Mesodermal cell (in vitro differentiated cells): ENCODE measurements around the gene NRG4. TPM values are rescaled to one million over a fixed set of nuclear protein-coding genes. Genes with fewer than 3 reads are reported as not detected.
"Not testable (repeated sequence)": the region's sequence is repeated elsewhere in the genome, so short reads cannot be mapped to it uniquely, and the experiment has no call there.

Source experiments
- H3K27ac ChIP-seq: 2 replicates; pipeline ENCODE4 v1.7.0; 2013; ENCODE audit warnings: mild to moderate bottlenecking, low read depth, low read length, moderate library complexity; ENCODE audit not compliant: severe bottlenecking
- H3K36me3 ChIP-seq: 2 replicates; pipeline ENCODE4 v1.7.1; 2013; ENCODE audit warnings: mild to moderate bottlenecking, low read length, moderate library complexity; ENCODE audit not compliant: control insufficient read depth, insufficient read depth
- H3K4me1 ChIP-seq: one replicate; pipeline ENCODE4 v1.7.1; 2013; ENCODE audit warnings: mild to moderate bottlenecking, low read length; ENCODE audit not compliant: insufficient read depth, control insufficient read depth, poor library complexity, severe bottlenecking
- H3K4me3 ChIP-seq: 2 replicates; pipeline ENCODE4 v1.7.0; 2013; ENCODE audit warnings: low read length, control low read depth, mild to moderate bottlenecking; ENCODE audit not compliant: insufficient read depth, poor library complexity, severe bottlenecking; ENCODE audit errors: extremely low read depth
- H3K9me3 ChIP-seq: 2 replicates; pipeline ENCODE4 v1.7.1; 2013; ENCODE audit warnings: mild to moderate bottlenecking, low read length, moderate library complexity; ENCODE audit not compliant: control insufficient read depth
- WGBS, 2 experiments: methylation state at CpG; one replicate each; pipeline ENCODE4 v1.1.5; 2013; ENCODE audit warnings: missing lambda C conversion rate in 2 of 2; ENCODE audit not compliant: insufficient coverage in 2 of 2; 5-methylcytosine and 5-hydroxymethylcytosine counted together
- polyA plus RNA-seq, 2 experiments: library from polyadenylated mRNA; stranded (reverse); fragments of 50-300 nt; gene quantifications; one replicate each; pipeline ENCODE4 v1.2.3, GENCODE V29; 2013

NRG4 gene
- 0.11 TPM for polyA plus RNA-seq (2013, experiment 1 of 2)
- not detected for polyA plus RNA-seq (2013, experiment 2 of 2)

GRCh38 chr15:76011627-76012551 lies at the start of gene NRG4:
TSS of gene NRG4 (minus strand) at chr15:76012424. CDS start at chr15:76011230, 1,194 bp downstream.
- H3K9me3 ChIP-seq = no peaks in the 10 kb centered on the region
- 84 to 86% methylated on average over 6 to 8 of the region's 13 CpGs for WGBS, 2 experiments
- no peak within 1 kb of the TSS for H3K27ac ChIP-seq
- H3K4me1 ChIP-seq = no peaks in the 10 kb centered on the region
- H3K4me3 ChIP-seq = no peak within 1 kb of the TSS
- H3K36me3 ChIP-seq = no peaks in the 10 kb centered on the region

- H3K36me3 ChIP-seq = no peaks in the 10 kb centered on the region
- no peak overlapping the region for H3K4me3 ChIP-seq
- peaks cover 7% of the 10 kb centered on the region for H3K4me1 ChIP-seq
- H3K9me3 ChIP-seq = no peaks in the 10 kb centered on the region
- no peak overlapping the region for H3K27ac ChIP-seq
- 95% methylated on average over 4 of the region's 5 CpGs; no CpG with 5 or more reads in 1 of the 2 experiments for WGBS, 2 experiments
Measured at GRCh38 chr15:76061700-76062099, 49.5 kb upstream of the NRG4 start.

- Histone ChIP-seq H3K27ac (no peak overlapping the region), H3K9me3 (no peaks in the 10 kb centered on the region), H3K36me3 (no peaks in the 10 kb centered on the region), H3K4me1 (peaks cover 7% of the 10 kb centered on the region), H3K4me3 (peak overlapping the region; percentile 44)
- 38 to 40% methylated on average over 15 to 19 of the region's 20 CpGs for WGBS, 2 experiments
Measured at GRCh38 chr15:76060118-76060989, 48.1 kb upstream of the NRG4 start.

- Histone ChIP-seq H3K27ac (no peak within 1 kb of the TSS), H3K9me3 (no peaks in the 10 kb centered on the region), H3K4me1 (peaks cover 7% of the 10 kb centered on the region), H3K36me3 (no peaks in the 10 kb centered on the region), H3K4me3 (peak within 1 kb of the TSS; percentile 54)
- 0% methylated on average over 32 to 38 of the region's 107 CpGs for WGBS, 2 experiments
Measured at GRCh38 chr15:76059320-76060117, 47.3 kb upstream of the NRG4 start, which contains the start of gene TMEM266. TSS of gene TMEM266 (plus strand) at chr15:76059985. CDS start at chr15:76134264, 74,279 bp downstream.

GRCh38 chr15:76058714-76059319 lies 46.6 kb upstream of the NRG4 start:
- peaks cover 7% of the 10 kb centered on the region for H3K4me1 ChIP-seq
- H3K36me3 ChIP-seq = no peaks in the 10 kb centered on the region
- peak overlapping the region; percentile 54 for H3K4me3 ChIP-seq
- no peaks in the 10 kb centered on the region for H3K9me3 ChIP-seq
- no peak overlapping the region for H3K27ac ChIP-seq
- 14% methylated on average over 12 to 13 of the region's 18 CpGs for WGBS, 2 experiments

- 0% methylated on average over 1 to 2 of the region's 7 CpGs for WGBS, 2 experiments
- Histone ChIP-seq H3K4me1 (peaks cover 7% of the 10 kb centered on the region), H3K4me3 (no peak overlapping the region), H3K36me3 (no peaks in the 10 kb centered on the region), H3K27ac (no peak overlapping the region), H3K9me3 (no peaks in the 10 kb centered on the region)
Measured at GRCh38 chr15:76057332-76058000, 45.2 kb upstream of the NRG4 start.

- Histone ChIP-seq H3K4me3 (no peak overlapping the region), H3K9me3 (no peaks in the 10 kb centered on the region), H3K4me1 (peaks cover 7% of the 10 kb centered on the region), H3K27ac (no peak overlapping the region), H3K36me3 (no peaks in the 10 kb centered on the region)
- 61% methylated on average over 3 of the region's 3 CpGs; no CpG with 5 or more reads in 1 of the 2 experiments for WGBS, 2 experiments
Measured at GRCh38 chr15:76056931-76057330, 44.7 kb upstream of the NRG4 start.

- WGBS, 2 experiments = 91 to 96% methylated on average over 4 to 9 of the region's 10 CpGs
- not testable (repeated sequence) for H3K27ac ChIP-seq, H3K4me1 ChIP-seq, H3K9me3 ChIP-seq, H3K36me3 ChIP-seq, H3K4me3 ChIP-seq
Measured at GRCh38 chr15:76054201-76054600, 42.0 kb upstream of the NRG4 start.

GRCh38 chr15:76038512-76038911 lies 26.3 kb upstream of the NRG4 start:
- Histone ChIP-seq H3K4me3 (no peak overlapping the region), H3K27ac (no peak overlapping the region), H3K4me1 (no peaks in the 10 kb centered on the region), H3K36me3 (no peaks in the 10 kb centered on the region), H3K9me3 (no peaks in the 10 kb centered on the region)
- WGBS, 2 experiments = 90 to 100% methylated on average over 1 of the region's 1 CpG
